ENCODE results near the gene CDK14.

The CDK14 gene

DNA sequence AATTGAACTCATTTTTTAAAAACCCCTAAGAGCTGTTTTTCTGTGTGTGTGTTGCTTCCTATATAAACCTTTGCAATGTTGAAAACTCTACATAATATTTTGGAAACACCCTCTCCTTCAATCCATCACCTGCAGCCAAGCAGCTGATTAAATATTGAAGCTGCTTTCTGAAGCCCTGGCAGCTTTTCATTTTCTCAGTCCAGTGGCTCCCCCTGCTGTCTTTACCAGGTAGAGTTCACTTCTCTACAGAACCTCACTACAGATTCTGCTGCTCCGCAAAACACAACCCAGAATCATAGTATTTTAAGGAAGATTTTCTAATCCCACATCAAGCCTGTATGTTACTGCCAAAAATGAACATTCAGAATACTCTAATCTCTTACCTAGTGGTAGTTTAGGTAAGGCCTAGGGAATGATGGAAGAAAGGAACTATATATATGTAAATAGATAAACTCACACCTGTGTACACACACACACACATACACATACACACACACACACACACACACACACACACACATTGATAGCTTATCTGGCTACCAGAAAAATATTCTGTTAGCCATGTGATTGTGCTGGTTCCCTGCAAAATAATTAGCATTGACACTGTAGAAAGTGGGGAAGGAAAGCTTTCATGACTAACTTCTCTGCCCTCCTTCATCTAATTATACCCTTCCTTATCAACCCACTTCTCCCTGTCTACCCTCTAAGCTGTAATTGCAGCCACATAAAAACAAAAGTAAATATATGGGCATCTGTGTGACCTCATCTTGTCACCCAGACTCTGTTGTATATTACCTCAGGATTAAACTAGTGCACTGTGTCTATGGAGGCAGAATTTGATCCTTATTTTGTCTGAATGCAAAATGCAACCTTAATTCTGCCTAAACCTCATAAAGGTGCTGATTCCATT lies 438.6 kb downstream of the CDK14 start:
- Histone ChIP-seq H3K27ac (ENCODE audit: low read depth, low read length) (no peak overlapping the region), H3K9me3 (ENCODE audit: control insufficient read depth in 5 of 5, low read length in 5 of 5) (no peaks in the 10 kb centered on the region), H3K9ac (ENCODE audit: low read length in 5 of 5) (no peak overlapping the region), H3K27me3 (ENCODE audit: control insufficient read depth in 5 of 5, insufficient read depth in 4 of 5, low read length in 5 of 5) (no peaks in the 10 kb centered on the region), H3K4me3 (ENCODE audit: low read depth in 1 of 5, low read length in 5 of 5) (no peak overlapping the region), H3K4me1 (ENCODE audit: control insufficient read depth in 5 of 5, insufficient read depth in 5 of 5, low read length in 5 of 5) (no peaks in the 10 kb centered on the region), H3K36me3 (ENCODE audit: control insufficient read depth in 5 of 5, insufficient read depth in 5 of 5, low read length in 5 of 5) (no peaks in the 10 kb centered on the region)

DNA sequence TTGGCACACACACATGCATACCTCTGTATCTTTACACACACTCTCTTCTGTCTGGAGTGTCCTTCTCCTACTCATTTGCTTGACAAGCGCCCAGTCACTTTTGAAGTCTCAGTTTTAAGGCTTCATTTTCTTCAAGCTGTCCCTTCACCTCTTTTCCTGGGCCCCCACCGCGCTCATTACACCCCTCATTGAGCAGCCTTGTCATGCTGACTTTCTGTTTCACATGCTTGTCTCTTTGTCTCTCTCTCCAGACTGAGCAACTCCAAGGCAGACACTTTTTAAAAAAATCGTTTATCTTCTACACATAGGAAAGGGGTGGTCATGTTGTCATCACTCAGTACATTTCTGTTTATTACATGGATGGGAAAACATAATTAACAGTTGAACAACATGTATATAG lies 442.9 kb downstream of the CDK14 start:
- Histone ChIP-seq H3K4me3 (ENCODE audit: low read depth in 1 of 5, low read length in 5 of 5) (no peak overlapping the region), H3K4me1 (ENCODE audit: control insufficient read depth in 5 of 5, insufficient read depth in 5 of 5, low read length in 5 of 5) (no peaks in the 10 kb centered on the region), H3K27me3 (ENCODE audit: control insufficient read depth in 5 of 5, insufficient read depth in 4 of 5, low read length in 5 of 5) (no peaks in the 10 kb centered on the region), H3K9ac (ENCODE audit: low read length in 5 of 5) (no peak overlapping the region), H3K36me3 (ENCODE audit: control insufficient read depth in 5 of 5, insufficient read depth in 5 of 5, low read length in 5 of 5) (no peaks in the 10 kb centered on the region), H3K9me3 (ENCODE audit: control insufficient read depth in 5 of 5, low read length in 5 of 5) (no peaks in the 10 kb centered on the region), H3K27ac (ENCODE audit: low read depth, low read length) (no peak overlapping the region)

GRCh38 chr7:91041141-91041540 lies 445.0 kb downstream of the CDK14 start:
- H3K4me1 ChIP-seq (ENCODE audit: control insufficient read depth in 5 of 5, insufficient read depth in 5 of 5, low read length in 5 of 5), result peaks cover 0 to 2% (median 0%) of the 10 kb centered on the region in 5 donors
- H3K36me3 ChIP-seq (ENCODE audit: control insufficient read depth in 5 of 5, insufficient read depth in 5 of 5, low read length in 5 of 5), result no peaks in the 10 kb centered on the region
- no peaks in the 10 kb centered on the region for H3K27me3 ChIP-seq (ENCODE audit: control insufficient read depth in 5 of 5, insufficient read depth in 4 of 5, low read length in 5 of 5)

DNA sequence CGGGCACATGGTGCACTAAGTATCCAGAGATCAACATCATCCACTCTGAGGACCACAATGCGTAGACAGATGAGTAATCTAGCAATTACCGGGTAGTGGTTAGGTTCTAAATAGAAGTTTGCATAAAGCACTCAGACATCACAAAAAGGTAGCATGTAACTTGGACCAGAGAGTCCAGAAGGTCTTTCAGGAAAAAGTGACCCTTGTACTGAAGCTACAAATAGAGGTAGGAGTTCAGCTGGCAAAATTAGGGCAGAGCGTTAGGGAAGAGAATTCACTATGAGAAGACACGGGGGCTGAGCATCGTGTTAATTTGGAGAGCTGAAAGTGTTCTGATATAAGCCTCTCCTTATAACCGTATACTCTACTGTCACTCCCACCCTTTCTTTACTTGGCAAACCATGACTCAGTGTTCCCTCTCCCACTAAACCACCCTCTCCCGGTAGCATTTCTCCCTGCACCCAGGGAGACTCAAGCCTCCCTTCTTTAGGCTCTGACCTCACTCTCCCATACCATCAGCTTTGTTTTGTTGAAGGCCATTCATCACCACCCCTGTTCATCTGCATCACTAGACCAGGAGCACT lies 445.9 kb downstream of the CDK14 start:
- H3K27me3 ChIP-seq (ENCODE audit: control insufficient read depth in 5 of 5, insufficient read depth in 4 of 5, low read length in 5 of 5), result no peaks in the 10 kb centered on the region
- H3K4me1 ChIP-seq (ENCODE audit: control insufficient read depth in 5 of 5, insufficient read depth in 5 of 5, low read length in 5 of 5), result peaks cover 0 to 2% (median 0%) of the 10 kb centered on the region in 5 donors
- no peaks in the 10 kb centered on the region for H3K36me3 ChIP-seq (ENCODE audit: control insufficient read depth in 5 of 5, insufficient read depth in 5 of 5, low read length in 5 of 5)
- H3K27ac ChIP-seq (ENCODE audit: low read depth, low read length), result no peak overlapping the region
- H3K4me3 ChIP-seq (ENCODE audit: low read depth in 1 of 5, low read length in 5 of 5), result no peak overlapping the region
- H3K9me3 ChIP-seq (ENCODE audit: control insufficient read depth in 5 of 5, low read length in 5 of 5), result no peaks in the 10 kb centered on the region
- no peak overlapping the region for H3K9ac ChIP-seq (ENCODE audit: low read length in 5 of 5)

More at GRCh38 chr7:91041141-91041540, 445.0 kb downstream of the CDK14 start:
- no peaks in the 10 kb centered on the region for H3K9me3 ChIP-seq (ENCODE audit: control insufficient read depth in 5 of 5, low read length in 5 of 5)
- H3K4me3 ChIP-seq (ENCODE audit: low read depth in 1 of 5, low read length in 5 of 5), result no peak overlapping the region
- H3K9ac ChIP-seq (ENCODE audit: low read length in 5 of 5), result no peak overlapping the region
- H3K27ac ChIP-seq (ENCODE audit: low read depth, low read length), result no peak overlapping the region

GRCh38 chr7:91043186-91043585 lies 447.1 kb downstream of the CDK14 start:
- no peaks in the 10 kb centered on the region for H3K27me3 ChIP-seq (ENCODE audit: control insufficient read depth in 5 of 5, insufficient read depth in 4 of 5, low read length in 5 of 5)
- H3K36me3 ChIP-seq (ENCODE audit: control insufficient read depth in 5 of 5, insufficient read depth in 5 of 5, low read length in 5 of 5), result no peaks in the 10 kb centered on the region
- H3K4me3 ChIP-seq (ENCODE audit: low read depth in 1 of 5, low read length in 5 of 5), result no peak overlapping the region
- peaks cover 0 to 2% (median 0%) of the 10 kb centered on the region in 5 donors for H3K4me1 ChIP-seq (ENCODE audit: control insufficient read depth in 5 of 5, insufficient read depth in 5 of 5, low read length in 5 of 5)
- H3K9me3 ChIP-seq (ENCODE audit: control insufficient read depth in 5 of 5, low read length in 5 of 5), result no peaks in the 10 kb centered on the region
- H3K9ac ChIP-seq (ENCODE audit: low read length in 5 of 5), result no peak overlapping the region
- H3K27ac ChIP-seq (ENCODE audit: low read depth, low read length), result no peak overlapping the region

GRCh38 chr7:91043924-91044645 lies 448.0 kb downstream of the CDK14 start:
- Histone ChIP-seq H3K4me1 (ENCODE audit: control insufficient read depth in 5 of 5, insufficient read depth in 5 of 5, low read length in 5 of 5) (peaks cover 0 to 2% (median 0%) of the 10 kb centered on the region in 5 donors), H3K4me3 (ENCODE audit: low read depth in 1 of 5, low read length in 5 of 5) (no peak overlapping the region), H3K9ac (ENCODE audit: low read length in 5 of 5) (no peak overlapping the region), H3K27ac (ENCODE audit: low read depth, low read length) (no peak overlapping the region), H3K27me3 (ENCODE audit: control insufficient read depth in 5 of 5, insufficient read depth in 4 of 5, low read length in 5 of 5) (no peaks in the 10 kb centered on the region), H3K36me3 (ENCODE audit: control insufficient read depth in 5 of 5, insufficient read depth in 5 of 5, low read length in 5 of 5) (no peaks in the 10 kb centered on the region), H3K9me3 (ENCODE audit: control insufficient read depth in 5 of 5, low read length in 5 of 5) (no peaks in the 10 kb centered on the region)

DNA sequence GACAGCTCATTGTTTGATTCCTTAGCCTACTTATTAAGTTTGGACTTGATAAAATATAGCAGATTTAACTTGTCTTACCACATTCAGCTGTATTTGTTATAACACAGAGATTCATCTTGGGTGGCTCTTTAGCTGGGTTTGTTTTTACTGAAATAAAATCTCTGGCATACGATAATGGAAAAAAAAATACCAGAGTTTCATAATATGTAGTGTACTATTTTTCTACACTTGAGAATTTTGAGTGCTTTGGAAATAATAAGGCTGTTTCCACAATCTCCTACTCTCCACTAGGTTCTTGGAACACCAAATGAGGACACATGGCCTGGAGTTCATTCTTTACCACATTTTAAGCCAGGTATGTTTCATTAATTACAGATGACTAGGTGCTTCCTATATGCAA lies 449.5 kb downstream of the CDK14 start:
- H3K9me3 ChIP-seq (ENCODE audit: control insufficient read depth in 5 of 5, low read length in 5 of 5), result no peaks in the 10 kb centered on the region
- no peaks in the 10 kb centered on the region for H3K27me3 ChIP-seq (ENCODE audit: control insufficient read depth in 5 of 5, insufficient read depth in 4 of 5, low read length in 5 of 5)
- H3K4me1 ChIP-seq (ENCODE audit: control insufficient read depth in 5 of 5, insufficient read depth in 5 of 5, low read length in 5 of 5), result peaks cover 0 to 2% (median 0%) of the 10 kb centered on the region in 5 donors
- no peak overlapping the region for H3K4me3 ChIP-seq (ENCODE audit: low read depth in 1 of 5, low read length in 5 of 5)
- H3K9ac ChIP-seq (ENCODE audit: low read length in 5 of 5), result no peak overlapping the region
- H3K36me3 ChIP-seq (ENCODE audit: control insufficient read depth in 5 of 5, insufficient read depth in 5 of 5, low read length in 5 of 5), result no peaks in the 10 kb centered on the region
- H3K27ac ChIP-seq (ENCODE audit: low read depth, low read length), result no peak overlapping the region

GRCh38 chr7:91046322-91047089 lies 450.4 kb downstream of the CDK14 start:
- Histone ChIP-seq H3K27me3 (ENCODE audit: control insufficient read depth in 5 of 5, insufficient read depth in 4 of 5, low read length in 5 of 5) (no peaks in the 10 kb centered on the region), H3K9me3 (ENCODE audit: control insufficient read depth in 5 of 5, low read length in 5 of 5) (no peaks in the 10 kb centered on the region), H3K36me3 (ENCODE audit: control insufficient read depth in 5 of 5, insufficient read depth in 5 of 5, low read length in 5 of 5) (no peaks in the 10 kb centered on the region), H3K9ac (ENCODE audit: low read length in 5 of 5) (no peak overlapping the region), H3K27ac (ENCODE audit: low read depth, low read length) (no peak overlapping the region), H3K4me3 (ENCODE audit: low read depth in 1 of 5, low read length in 5 of 5) (no peak overlapping the region), H3K4me1 (ENCODE audit: control insufficient read depth in 5 of 5, insufficient read depth in 5 of 5, low read length in 5 of 5) (peaks cover 0 to 5% (median 0%) of the 10 kb centered on the region in 5 donors)

- no peak overlapping the region for H3K27ac ChIP-seq (ENCODE audit: low read depth, low read length)
- no peak overlapping the region for H3K9ac ChIP-seq (ENCODE audit: low read length in 5 of 5)
- no peak overlapping the region for H3K4me3 ChIP-seq (ENCODE audit: low read depth in 1 of 5, low read length in 5 of 5)
- H3K36me3 ChIP-seq (ENCODE audit: control insufficient read depth in 5 of 5, insufficient read depth in 5 of 5, low read length in 5 of 5), result no peaks in the 10 kb centered on the region
- H3K9me3 ChIP-seq (ENCODE audit: control insufficient read depth in 5 of 5, low read length in 5 of 5), result no peaks in the 10 kb centered on the region
- peaks cover 0 to 5% (median 2%) of the 10 kb centered on the region in 5 donors for H3K4me1 ChIP-seq (ENCODE audit: control insufficient read depth in 5 of 5, insufficient read depth in 5 of 5, low read length in 5 of 5)
- H3K27me3 ChIP-seq (ENCODE audit: control insufficient read depth in 5 of 5, insufficient read depth in 4 of 5, low read length in 5 of 5), result no peaks in the 10 kb centered on the region
Observed at GRCh38 chr7:91047636-91048035, 451.5 kb downstream of the CDK14 start.
